IPS-11a (cell line): ENCODE results near the gene OR4M2.
"Not testable (repeated sequence)": the region's sequence is repeated elsewhere in the genome, so short reads cannot be mapped to it uniquely, and the experiment has no call there.

Source experiments
- H3K4me3 ChIP-seq: one replicate; pipeline ENCODE4 v1.5.1; 2013; ENCODE audit warnings: low read depth, low read length, control low read depth

The OR4M2 gene

GRCh38 chr15:22080227-22080626, at the start of gene OR4M2:
TSS of gene OR4M2 (plus strand) at chr15:22080527. CDS start at chr15:22080625, 98 bp downstream.
- H3K4me3 ChIP-seq: not testable (repeated sequence)

- H3K4me3 ChIP-seq: not testable (repeated sequence)
These were observed 11.1 kb upstream of the OR4M2 start for GRCh38 chr15:22069267-22069666.

- not testable (repeated sequence) for H3K4me3 ChIP-seq
These were observed 1.1 kb downstream of the OR4M2 start for GRCh38 chr15:22081386-22081785.

- not testable (repeated sequence) for H3K4me3 ChIP-seq
These were observed 18.4 kb downstream of the OR4M2 start for GRCh38 chr15:22098616-22099253.

- not testable (repeated sequence) for H3K4me3 ChIP-seq
These were observed 19.1 kb downstream of the OR4M2 start for GRCh38 chr15:22099289-22099891.

GRCh38 chr15:22122033-22122432, 41.7 kb downstream of the OR4M2 start:
- H3K4me3 ChIP-seq: not testable (repeated sequence)
